ENCODE results near the gene ZNF622. TPM values are rescaled to one million over a fixed set of nuclear protein-coding genes. Genes with fewer than 3 reads are reported as not detected.

Gene ZNF622
- total and polyA plus RNA-seq, 2 donors (not counting 3 experiments of a cell fraction or from before 2014, with no cell fraction given), result 10.0 to 26.6 TPM

- Histone ChIP-seq H3K9ac (replicated peaks; ENCODE audit: extremely low read depth, insufficient read depth, low read length) (no peak overlapping the region), H3K36me3 (ENCODE audit: control insufficient read depth in 2 of 2, extremely low read depth in 1 of 2, insufficient read depth in 2 of 2, low read length in 2 of 2) (no peaks in the 10 kb centered on the region), H2AFZ (ENCODE audit: low read depth, low read length) (no peak overlapping the region), H3K4me1 (ENCODE audit: control insufficient read depth, extremely low read depth, insufficient read depth, low read length) (no peaks in the 10 kb centered on the region), H3K9me3 (replicated peaks; ENCODE audit: control insufficient read depth, insufficient read depth, low read length) (no peaks in the 10 kb centered on the region), H4K20me1 (replicated peaks; ENCODE audit: control insufficient read depth, extremely low read depth, insufficient read depth, low read length) (no peaks in the 10 kb centered on the region), H3K27me3 (ENCODE audit: control insufficient read depth in 2 of 2, insufficient read depth in 2 of 2, low read length in 2 of 2) (peaks cover 8 to 15% of the 10 kb centered on the region in 2 experiments), H3K79me2 (ENCODE audit: control insufficient read depth, insufficient read depth, low read length) (no peaks in the 10 kb centered on the region), H3K4me3 (replicated peaks in 1 of 3; ENCODE audit: insufficient read depth in 1 of 3, low read depth in 1 of 3, low read length in 3 of 3) (no peak overlapping the region), H3K27ac (ENCODE audit: insufficient read depth, low read depth, low read length) (no peak overlapping the region), H3K4me2 (ENCODE audit: insufficient read depth, low read length) (no peak overlapping the region), H3K9me1 (replicated peaks; ENCODE audit: control insufficient read depth, extremely low read depth, insufficient read depth, low read length) (no peaks in the 10 kb centered on the region)
- ChIA-PET CTCF (no interaction called here), POLR2A (no interaction called here)
- DNase-seq (ENCODE audit: low read depth, low spot score) (no peak), FAIRE-seq (no peak)
- intact Hi-C loops (cut with micrococcal nuclease), result no loop called here
- TF ChIP-seq FOS (IDR thresholded peaks at IDR 0.05; ENCODE audit: borderline replicate concordance, insufficient read depth, low read length) (no peak), JUN (IDR thresholded peaks at IDR 0.05; ENCODE audit: borderline replicate concordance, insufficient read depth, insufficient read length, low read depth) (no peak), MAX (IDR thresholded peaks at IDR 0.05; ENCODE audit: insufficient read depth, insufficient read length) (no peak), POLR2AphosphoS5 (IDR thresholded peaks at IDR 0.05; ENCODE audit: insufficient read depth, low read depth, low read length) (no peak), MYC (IDR thresholded peaks at IDR 0.05; ENCODE audit: low read depth, low read length) (no peak), CTCF (IDR thresholded peaks at IDR 0.05; ENCODE audit: extremely low read depth in 1 of 2, insufficient read depth in 1 of 2, low read depth in 1 of 2, low read length in 2 of 2) (no peak), GATA2 (IDR thresholded peaks at IDR 0.05; ENCODE audit: insufficient read depth, insufficient read length, low read depth, low read length) (no peak), POLR2A (IDR thresholded peaks at IDR 0.05; ENCODE audit: low read depth, low read length) (no peak), EZH2 (IDR thresholded peaks at IDR 0.05; ENCODE audit: borderline replicate concordance, low read depth, low read length, severe bottlenecking) (no peak)
- no TSS peak for BruUV-seq (replicated peaks)
- dilution Hi-C loops (cut with MboI; ENCODE audit: extremely low pct_ligation_motif_present, low sequenced_read_pairs), result no loop called here
Observed at GRCh38 chr5:16505904-16506303, 40.3 kb upstream of the ZNF622 start.
